Thymus (tissue), 11 donors: Measurements from ENCODE around the gene MFSD2B. TPM values are rescaled to one million over a fixed set of nuclear protein-coding genes. Genes with fewer than 3 reads are reported as not detected.

Experiments
- DNase-seq, 9 donors: peaks; one replicate each; pipeline ENCODE4 v3.0.0-alpha.2; 2013; ENCODE audit warnings: low spot score in 9 of 9, low read depth in 6 of 9, missing footprints in 1 of 9
- H3K27ac ChIP-seq, 2 donors: one replicate each; pipeline ENCODE4 v1.5.1; 2013; ENCODE audit warnings: control low read depth in 1 of 2, low read depth in 1 of 2, low read length in 1 of 2, mild to moderate bottlenecking in 1 of 2, moderate library complexity in 1 of 2
- H3K27me3 ChIP-seq, 2 donors: one replicate each; pipeline ENCODE4 v1.5.1; 2013; ENCODE audit warnings: low read length in 1 of 2; ENCODE audit not compliant: control insufficient read depth in 2 of 2, insufficient read depth in 1 of 2
- H3K36me3 ChIP-seq, 2 donors: one replicate each; pipeline ENCODE4 v1.5.1; 2013; ENCODE audit warnings: low read length in 1 of 2, mild to moderate bottlenecking in 1 of 2, moderate library complexity in 1 of 2; ENCODE audit not compliant: control insufficient read depth in 2 of 2, insufficient read depth in 2 of 2
- H3K4me1 ChIP-seq, 2 donors: one replicate each; pipeline ENCODE4 v1.5.1; 2013; ENCODE audit warnings: low read length in 2 of 2; ENCODE audit not compliant: control insufficient read depth in 2 of 2, insufficient read depth in 2 of 2
- H3K4me3 ChIP-seq, 2 donors: one replicate each; pipeline ENCODE4 v1.5.1; 2013; ENCODE audit warnings: low read length in 2 of 2, control low read depth in 1 of 2, mild to moderate bottlenecking in 1 of 2
- H3K9me3 ChIP-seq, 2 donors: one replicate each; pipeline ENCODE4 v1.5.1; 2013; ENCODE audit warnings: low read length in 1 of 2, mild to moderate bottlenecking in 1 of 2; ENCODE audit not compliant: control insufficient read depth in 2 of 2, insufficient read depth in 1 of 2
- WGBS: extraction: QIAGEN DNeasy Blood & Tissue Kit; methylation state at CpG from one replicate; pipeline ENCODE4 v1.1.7; 2013; 5-methylcytosine and 5-hydroxymethylcytosine counted together
- polyA plus RNA-seq: library from polyadenylated mRNA; stranded (reverse); fragments of 200-250 nt; gene quantifications from one replicate; pipeline ENCODE4 v1.2.3, GENCODE V29; 2013
- total RNA-seq: library from RNA; stranded (reverse); fragments of 120-200 nt; gene quantifications from one replicate; pipeline ENCODE4 v1.2.4, GENCODE V29; 2013
- donor health status: healthy.

The MFSD2B gene
- total and polyA plus RNA-seq, 2 donors = 0.19 to 0.21 TPM

DNA sequence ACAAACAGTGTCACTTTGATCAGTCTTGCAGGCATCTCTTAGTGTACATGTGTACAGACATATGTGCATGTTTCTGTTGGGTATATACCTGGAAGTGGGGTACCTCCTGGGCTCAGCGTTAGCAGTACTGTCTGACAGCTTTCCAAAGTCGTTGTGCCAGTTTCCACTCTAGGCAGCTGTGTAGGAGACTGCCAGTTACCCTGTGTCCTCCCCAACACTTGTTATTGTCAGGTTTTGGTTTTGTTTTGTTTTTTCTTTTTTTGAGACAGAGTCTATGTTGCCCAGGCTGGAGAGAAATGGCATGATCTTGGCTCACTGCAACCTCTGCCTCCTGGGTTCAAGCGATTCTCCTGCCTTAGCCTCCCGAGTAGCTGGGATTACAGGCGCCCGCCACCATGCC is 45.9 kb downstream of the MFSD2B start:
- peaks cover 1 to 24% of the 10 kb centered on the region in 2 donors for H3K27me3 ChIP-seq
- H3K27ac ChIP-seq = no peak overlapping the region
- H3K4me3 ChIP-seq = no peak overlapping the region
- no peaks in the 10 kb centered on the region for H3K4me1 ChIP-seq
- no peaks in the 10 kb centered on the region for H3K36me3 ChIP-seq
- DNase-seq = no peak
- H3K9me3 ChIP-seq = no peaks in the 10 kb centered on the region
- WGBS = 88% methylated on average over 6 of the region's 6 CpGs

DNA sequence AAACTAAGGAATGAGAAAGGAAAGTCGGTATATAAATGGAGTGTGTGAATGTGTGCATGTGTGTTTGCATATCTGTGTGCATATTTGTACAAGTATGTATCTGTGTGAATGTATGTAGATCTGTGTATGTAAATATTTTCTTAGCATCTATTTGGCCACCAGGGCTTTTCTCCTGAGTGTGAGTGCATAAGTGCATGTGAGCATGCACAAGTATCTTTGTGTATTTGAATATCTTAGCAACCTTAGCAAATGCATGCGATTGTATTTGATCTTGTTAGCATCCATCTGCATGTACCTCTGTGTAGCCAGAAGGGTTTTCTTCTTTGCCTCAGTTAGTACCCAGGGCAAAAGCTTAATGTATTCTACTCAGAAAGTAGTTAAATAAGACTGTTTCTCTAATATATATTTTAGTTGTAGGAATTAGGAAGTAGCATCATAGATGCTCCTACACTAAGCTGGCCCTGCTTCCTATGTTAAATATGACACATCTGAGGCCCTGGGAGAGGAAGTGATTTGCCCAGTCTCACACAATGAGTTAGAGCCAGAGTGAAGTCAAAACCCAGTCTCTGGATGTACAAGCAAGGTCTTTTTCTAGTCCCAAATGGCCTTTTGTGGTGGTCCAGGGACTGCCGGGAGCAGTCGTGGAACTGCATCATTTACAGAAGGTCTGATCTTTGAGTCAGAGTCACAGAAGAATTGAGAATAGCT is 48.8 kb downstream of the MFSD2B start:
- 96% methylated on average over 4 of the region's 4 CpGs for WGBS
- Histone ChIP-seq H3K36me3 (peaks cover 0 to 2% of the 10 kb centered on the region in 2 donors), H3K27ac (no peak overlapping the region), H3K9me3 (no peaks in the 10 kb centered on the region), H3K27me3 (peaks cover 0 to 3% of the 10 kb centered on the region in 2 donors), H3K4me3 (no peak overlapping the region), H3K4me1 (no peaks in the 10 kb centered on the region)
- DNase-seq = no peak

DNA sequence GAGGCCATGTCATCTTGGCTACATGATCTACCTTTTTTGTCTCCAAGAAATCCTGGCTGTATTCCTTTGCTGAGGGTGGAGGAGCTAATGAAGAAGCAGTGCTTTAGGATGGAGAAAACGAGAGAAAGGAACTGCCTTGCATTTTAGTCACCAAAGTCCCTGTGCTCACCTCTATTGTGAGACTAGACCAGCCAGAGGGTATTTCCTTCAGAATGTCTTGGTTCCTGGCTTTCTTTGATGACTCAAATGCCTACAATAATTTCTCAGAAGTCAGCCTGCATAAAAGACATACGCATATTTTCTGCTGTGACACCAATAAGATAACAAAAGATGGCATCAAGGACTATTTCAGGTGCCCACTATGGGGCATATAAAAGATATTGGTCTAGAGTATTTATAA is 55.5 kb downstream of the MFSD2B start:
- no peak overlapping the region for H3K4me3 ChIP-seq
- H3K4me1 ChIP-seq = no peaks in the 10 kb centered on the region
- H3K9me3 ChIP-seq = no peaks in the 10 kb centered on the region
- no peak for DNase-seq
- H3K27ac ChIP-seq = no peak overlapping the region
- peaks cover 28 to 42% of the 10 kb centered on the region in 2 donors for H3K36me3 ChIP-seq
- H3K27me3 ChIP-seq = no peaks in the 10 kb centered on the region
- 94% methylated on average over 2 of the region's 2 CpGs for WGBS

DNA sequence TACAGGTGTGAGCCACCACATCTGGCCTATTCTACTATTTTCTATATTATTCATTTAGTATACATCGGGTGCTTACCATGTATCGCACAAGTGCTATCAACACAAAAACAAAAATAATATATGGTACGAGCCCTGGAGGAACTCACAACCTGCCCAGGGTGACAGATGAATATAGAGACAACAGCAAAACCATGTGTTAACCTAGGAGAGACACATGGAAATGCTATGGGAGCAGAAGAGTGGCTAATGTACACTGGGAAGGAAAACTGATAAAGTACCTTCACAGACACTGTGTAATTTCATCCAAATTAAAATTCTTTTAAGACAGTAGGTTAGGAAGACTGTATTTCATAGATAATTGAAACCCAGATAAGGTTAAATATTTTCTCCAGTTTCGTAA is 62.4 kb downstream of the MFSD2B start:
- no peak overlapping the region for H3K4me3 ChIP-seq
- H3K27ac ChIP-seq = no peak overlapping the region
- no peaks in the 10 kb centered on the region for H3K27me3 ChIP-seq
- H3K9me3 ChIP-seq = no peaks in the 10 kb centered on the region
- peaks cover 3 to 7% of the 10 kb centered on the region in 2 donors for H3K4me1 ChIP-seq
- 92% methylated on average over 4 of the region's 4 CpGs for WGBS
- H3K36me3 ChIP-seq = peaks cover 24 to 40% of the 10 kb centered on the region in 2 donors
- no peak for DNase-seq

DNA sequence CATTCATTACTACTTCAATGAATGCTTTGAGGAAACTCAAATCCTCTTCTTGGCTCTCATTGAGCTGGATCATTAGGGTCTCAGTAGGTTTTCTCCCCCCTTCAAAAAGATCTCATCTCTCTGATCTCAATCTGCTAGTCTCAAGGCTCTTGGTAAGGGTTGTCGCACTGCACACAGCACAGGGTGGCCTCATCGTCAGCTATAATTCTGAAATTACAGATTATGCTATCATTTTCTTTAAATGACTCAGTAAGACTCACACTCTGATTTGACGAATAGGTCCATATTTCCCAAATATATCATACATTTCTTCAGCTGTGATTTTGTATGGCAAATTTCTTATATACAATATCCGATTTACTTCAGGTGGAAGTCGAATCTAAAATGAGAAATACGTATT is 63.9 kb downstream of the MFSD2B start:
- WGBS = 96% methylated on average over 6 of the region's 6 CpGs
- H3K27ac ChIP-seq = no peak overlapping the region
- H3K9me3 ChIP-seq = no peaks in the 10 kb centered on the region
- no peak overlapping the region for H3K4me3 ChIP-seq
- DNase-seq = no peak
- no peaks in the 10 kb centered on the region for H3K27me3 ChIP-seq
- peaks cover 3 to 11% of the 10 kb centered on the region in 2 donors for H3K4me1 ChIP-seq
- H3K36me3 ChIP-seq = peaks cover 14 to 31% of the 10 kb centered on the region in 2 donors

DNA sequence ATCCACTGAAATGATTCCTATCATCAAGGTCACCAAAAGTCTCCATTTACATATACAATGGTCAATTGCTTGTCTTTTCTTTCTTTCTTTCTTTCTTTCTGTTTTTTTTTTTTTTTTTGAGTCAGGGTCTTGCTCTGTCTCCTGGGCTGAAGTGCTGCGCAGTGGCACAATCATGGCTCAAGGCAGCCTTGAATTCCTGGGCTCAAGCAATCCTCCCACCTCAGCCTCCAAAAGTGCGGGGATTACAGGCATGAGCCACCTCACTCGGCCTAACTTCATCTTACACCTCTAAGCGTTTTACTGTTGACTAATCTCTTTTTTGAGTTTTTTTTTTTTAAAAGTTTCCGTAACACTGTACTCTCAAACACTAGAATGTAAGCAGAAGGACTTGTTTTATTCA is 65.4 kb downstream of the MFSD2B start:
- WGBS = 83% methylated on average over 5 of the region's 5 CpGs
- H3K27me3 ChIP-seq = no peaks in the 10 kb centered on the region
- peak overlapping the region; percentile 81 for H3K4me3 ChIP-seq
- H3K9me3 ChIP-seq = no peaks in the 10 kb centered on the region
- peaks cover 5 to 25% of the 10 kb centered on the region in 2 donors for H3K36me3 ChIP-seq
- DNase-seq = no peak
- H3K4me1 ChIP-seq = peaks cover 3 to 11% of the 10 kb centered on the region in 2 donors
- no peak overlapping the region for H3K27ac ChIP-seq

Other genes with a start within 250 kb of the MFSD2B start
- gene ATAD2B, start 83.0 kb upstream of the MFSD2B start, total RNA-seq = 22.5 TPM
- gene ATAD2B, start 83.0 kb upstream of the MFSD2B start, polyA plus RNA-seq = 12.1 TPM
- 11.0 TPM for gene UBXN2A, start 69.6 kb upstream of the MFSD2B start, total RNA-seq
- 10.9 TPM for gene UBXN2A, start 69.6 kb upstream of the MFSD2B start, polyA plus RNA-seq
- 11.5 TPM for gene WDCP, start 37.3 kb downstream of the MFSD2B start, total RNA-seq
- gene WDCP, start 37.3 kb downstream of the MFSD2B start, polyA plus RNA-seq = 4.7 TPM
- 4.4 TPM for gene FKBP1B, start 39.7 kb downstream of the MFSD2B start, total RNA-seq
- 9.3 TPM for gene FKBP1B, start 39.7 kb downstream of the MFSD2B start, polyA plus RNA-seq
- gene SF3B6, start 66.2 kb downstream of the MFSD2B start, total RNA-seq = 213 TPM
- gene SF3B6, start 66.2 kb downstream of the MFSD2B start, polyA plus RNA-seq = 163 TPM
- 30.0 TPM for gene TP53I3, start 74.7 kb downstream of the MFSD2B start, total RNA-seq
- 31.3 TPM for gene TP53I3, start 74.7 kb downstream of the MFSD2B start, polyA plus RNA-seq
- gene PFN4, start 113.2 kb downstream of the MFSD2B start, total RNA-seq = 0.90 TPM
- 1.3 TPM for gene PFN4, start 113.2 kb downstream of the MFSD2B start, polyA plus RNA-seq
- gene FAM228B, start 113.4 kb downstream of the MFSD2B start, total RNA-seq = 16.2 TPM
- 31.5 TPM for gene FAM228B, start 113.4 kb downstream of the MFSD2B start, polyA plus RNA-seq
- gene FAM228A, start 165.0 kb downstream of the MFSD2B start, total RNA-seq = 0.66 TPM
- gene FAM228A, start 165.0 kb downstream of the MFSD2B start, polyA plus RNA-seq = 0.96 TPM